Measurements from ENCODE around the gene DUSP18.
"Not testable (repeated sequence)": the region's sequence is repeated elsewhere in the genome, so short reads cannot be mapped to it uniquely, and the experiment has no call there.

The DUSP18 gene

GRCh38 chr22:30636226-30637077 lies 31.2 kb downstream of the DUSP18 start:
- DNase-seq: peak; percentile 25

- peak; percentile 97 for DNase-seq
Measured at GRCh38 chr22:30635273-30636225, 32.1 kb downstream of the DUSP18 start, which contains the start of gene SLC35E4. TSS of gene SLC35E4 (plus strand) at chr22:30635781. CDS start at chr22:30636451, 670 bp downstream.

DNA sequence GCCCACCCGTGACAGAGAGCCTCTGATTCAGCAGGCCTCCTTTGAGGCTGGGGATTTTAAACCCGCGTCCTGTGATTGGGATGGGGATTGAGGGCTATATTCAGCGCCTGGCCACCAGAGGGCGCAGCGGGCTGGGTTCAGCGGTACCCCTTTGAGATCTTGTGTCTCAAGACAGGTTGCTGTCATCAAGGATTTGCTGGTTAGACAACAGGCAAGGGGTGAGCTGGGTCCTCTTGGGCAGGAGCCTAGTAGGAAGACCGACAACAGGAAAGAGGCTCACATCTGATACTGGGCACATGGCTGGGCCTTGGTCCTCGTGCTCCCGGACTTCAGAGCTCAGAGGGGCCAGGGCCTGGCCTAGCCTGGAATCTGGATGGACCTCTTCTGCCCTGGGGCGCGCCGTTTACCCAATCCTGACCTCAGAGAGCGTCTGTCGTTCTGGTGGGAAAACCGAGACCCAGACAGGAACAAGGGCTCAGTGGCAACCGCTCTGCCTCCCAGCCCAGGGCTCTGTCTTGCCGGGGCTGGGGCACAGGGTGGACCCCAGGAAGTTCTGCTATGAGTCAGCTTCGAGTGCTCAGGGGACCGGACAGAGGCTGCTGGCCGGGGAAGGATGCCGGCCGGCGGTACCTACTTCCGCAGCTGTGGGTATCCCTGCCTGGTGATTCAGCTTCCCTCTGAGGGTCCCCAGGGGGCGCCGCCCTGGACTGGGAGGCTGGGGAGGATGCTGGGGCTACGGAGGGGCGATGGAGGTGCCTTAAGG lies 33.0 kb downstream of the DUSP18 start:
- DNase-seq: peak; percentile 93

GRCh38 chr22:30631469-30631868 lies 36.2 kb downstream of the DUSP18 start:
- DNase-seq: not testable (repeated sequence)

GRCh38 chr22:30628491-30628890 lies 39.2 kb downstream of the DUSP18 start:
- no peak for DNase-seq

DNA sequence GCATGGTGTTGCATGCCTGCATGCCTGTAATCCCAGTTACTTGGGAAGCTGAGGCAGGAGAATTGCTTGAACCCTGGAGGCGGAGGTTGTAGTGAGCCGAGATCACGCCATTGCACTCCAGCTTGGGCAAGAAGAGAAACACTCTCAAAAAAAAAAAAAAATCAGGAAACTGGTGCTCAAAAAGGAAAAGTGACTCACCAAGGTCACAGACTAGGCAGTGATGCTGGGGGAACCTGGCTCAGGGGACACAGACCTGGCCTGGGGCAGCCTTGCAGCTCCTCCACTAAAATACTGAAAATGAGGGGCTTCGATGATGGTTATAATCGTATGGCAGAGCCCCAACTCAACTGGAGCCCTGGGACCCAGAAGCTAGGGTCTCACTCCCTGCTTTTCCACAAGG lies 40.2 kb downstream of the DUSP18 start:
- no peak for DNase-seq

DNA sequence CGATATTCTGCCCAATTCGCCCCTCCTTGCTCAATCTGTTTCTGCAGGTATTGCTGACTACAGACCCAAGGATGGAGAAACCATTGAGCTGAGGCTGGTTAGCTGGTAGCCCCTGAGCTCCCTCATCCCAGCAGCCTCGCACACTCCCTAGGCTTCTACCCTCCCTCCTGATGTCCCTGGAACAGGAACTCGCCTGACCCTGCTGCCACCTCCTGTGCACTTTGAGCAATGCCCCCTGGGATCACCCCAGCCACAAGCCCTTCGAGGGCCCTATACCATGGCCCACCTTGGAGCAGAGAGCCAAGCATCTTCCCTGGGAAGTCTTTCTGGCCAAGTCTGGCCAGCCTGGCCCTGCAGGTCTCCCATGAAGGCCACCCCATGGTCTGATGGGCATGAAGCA lies 41.3 kb downstream of the DUSP18 start:
- DNase-seq: no peak

- not testable (repeated sequence) for DNase-seq
Measured at GRCh38 chr22:30619909-30620308, 47.8 kb downstream of the DUSP18 start.

DNA sequence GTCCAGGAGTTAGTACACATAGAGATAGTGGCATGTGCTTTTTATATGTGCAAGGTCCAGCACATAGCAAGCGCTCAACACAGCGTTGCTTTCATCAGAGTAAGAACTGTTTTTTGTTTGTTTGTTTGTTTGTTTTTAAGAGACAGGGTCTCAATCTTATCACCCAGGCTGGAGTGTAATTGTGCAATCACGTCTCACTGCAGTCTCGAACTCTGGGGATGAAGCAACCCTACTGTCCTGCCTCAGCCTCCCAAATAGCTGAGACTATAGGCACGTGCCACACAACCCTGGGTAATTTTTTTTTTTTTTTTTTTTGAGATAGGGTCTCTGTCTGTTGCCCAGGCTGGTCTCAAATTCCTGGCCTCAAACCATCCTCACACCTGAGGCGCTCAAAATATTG lies 49.9 kb downstream of the DUSP18 start:
- no peak for DNase-seq

GRCh38 chr22:30615543-30615954 lies 52.1 kb downstream of the DUSP18 start:
- DNase-seq: no peak

GRCh38 chr22:30614879-30615278 lies 52.8 kb downstream of the DUSP18 start:
- no peak for DNase-seq

- no peak for DNase-seq
Measured at GRCh38 chr22:30614268-30614667, 53.4 kb downstream of the DUSP18 start.

DNA sequence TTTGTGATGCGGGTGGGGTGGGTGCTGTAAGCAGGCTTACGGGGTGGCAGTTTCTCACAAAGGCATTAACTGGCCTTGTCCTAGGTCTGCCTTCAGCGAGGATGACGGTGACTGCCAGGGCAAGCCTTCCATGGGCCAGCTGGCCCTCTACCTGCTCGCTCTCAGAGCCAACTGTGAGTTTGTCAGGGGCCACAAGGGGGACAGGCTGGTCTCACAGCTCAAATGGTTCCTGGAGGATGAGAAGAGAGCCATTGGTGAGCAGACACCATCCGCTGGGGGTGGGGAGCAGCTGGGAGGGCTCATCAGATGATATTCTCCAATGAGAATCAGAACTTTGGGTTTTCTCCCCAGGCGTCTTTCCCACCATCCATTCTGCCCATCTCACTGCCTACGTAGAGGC lies 54.9 kb downstream of the DUSP18 start:
- no peak for DNase-seq

All from CD4-positive, alpha-beta T cell treated with Interleukin-6 for 4 hours (primary cell).